Measurements from ENCODE around the gene NCOA5.
"Not testable (repeated sequence)": the region's sequence is repeated elsewhere in the genome, so short reads cannot be mapped to it uniquely, and the experiment has no call there.

NCOA5 gene

DNA sequence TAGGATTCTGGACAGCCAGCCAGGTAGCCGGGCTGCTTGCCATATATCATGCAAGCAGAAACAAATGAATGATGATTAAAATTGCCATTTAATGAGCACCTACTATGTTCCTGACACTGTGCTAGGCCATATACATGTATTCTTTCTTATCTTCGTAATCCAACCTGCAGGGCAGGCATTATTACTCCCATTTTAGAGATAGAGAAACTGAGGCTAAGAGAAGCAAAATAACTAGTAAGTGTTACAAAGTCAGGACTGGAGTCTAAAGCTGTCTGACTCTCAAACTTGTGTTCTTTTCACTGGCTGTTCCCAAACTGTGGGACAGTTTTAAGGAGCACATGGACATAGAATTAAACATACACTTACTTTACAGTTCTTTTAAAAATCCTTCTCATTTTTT is 30.4 kb upstream of the NCOA5 start:
- DNase-seq (ENCODE audit: low read depth) = no peak

DNA sequence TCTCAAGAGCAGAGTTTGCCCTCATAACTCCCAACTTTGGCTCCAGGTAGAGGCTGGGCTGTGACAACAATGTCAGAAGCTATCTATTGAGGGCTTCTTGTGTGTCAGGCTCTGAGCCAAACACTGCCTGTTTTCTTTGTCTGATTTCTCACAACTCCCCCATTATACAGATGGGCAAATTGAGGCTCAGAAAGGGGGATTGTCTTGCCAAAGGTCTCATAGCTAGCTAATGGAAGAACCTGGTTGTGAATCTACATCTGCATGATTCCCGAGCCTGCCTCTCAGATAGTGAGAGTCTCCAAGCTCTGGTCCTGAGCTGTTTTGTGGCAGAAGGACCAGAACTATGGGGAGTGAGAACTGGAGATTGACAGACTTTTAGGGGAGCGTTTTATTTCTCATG is 29.8 kb upstream of the NCOA5 start:
- no peak for DNase-seq (ENCODE audit: low read depth)

DNA sequence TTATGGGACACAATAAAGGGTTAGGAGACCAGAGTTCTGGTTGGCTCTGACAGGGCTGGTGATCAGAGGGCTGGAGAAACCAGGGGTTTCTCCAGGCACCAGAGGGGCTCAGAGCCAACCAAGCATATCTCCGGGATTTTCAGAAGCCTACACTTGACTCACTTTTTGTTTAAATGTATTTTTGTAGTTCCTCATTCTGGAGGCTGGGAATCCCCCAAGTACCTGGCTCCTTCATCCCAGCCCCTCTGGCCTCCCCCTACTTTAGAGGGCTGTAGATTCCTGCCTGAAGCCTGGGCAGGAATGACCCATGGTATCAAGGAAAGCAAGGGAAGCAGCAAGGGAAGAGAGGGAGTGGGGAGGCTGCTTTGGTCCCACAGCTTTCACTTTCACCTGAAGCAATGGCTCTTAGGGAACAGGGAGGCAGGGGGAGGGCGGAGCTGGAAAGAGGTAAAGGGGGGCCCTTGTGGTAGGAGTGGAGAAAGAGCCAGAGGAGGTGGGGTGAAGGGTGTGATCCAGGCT is 29.3 kb upstream of the NCOA5 start:
- DNase-seq (ENCODE audit: low read depth) = no peak

DNA sequence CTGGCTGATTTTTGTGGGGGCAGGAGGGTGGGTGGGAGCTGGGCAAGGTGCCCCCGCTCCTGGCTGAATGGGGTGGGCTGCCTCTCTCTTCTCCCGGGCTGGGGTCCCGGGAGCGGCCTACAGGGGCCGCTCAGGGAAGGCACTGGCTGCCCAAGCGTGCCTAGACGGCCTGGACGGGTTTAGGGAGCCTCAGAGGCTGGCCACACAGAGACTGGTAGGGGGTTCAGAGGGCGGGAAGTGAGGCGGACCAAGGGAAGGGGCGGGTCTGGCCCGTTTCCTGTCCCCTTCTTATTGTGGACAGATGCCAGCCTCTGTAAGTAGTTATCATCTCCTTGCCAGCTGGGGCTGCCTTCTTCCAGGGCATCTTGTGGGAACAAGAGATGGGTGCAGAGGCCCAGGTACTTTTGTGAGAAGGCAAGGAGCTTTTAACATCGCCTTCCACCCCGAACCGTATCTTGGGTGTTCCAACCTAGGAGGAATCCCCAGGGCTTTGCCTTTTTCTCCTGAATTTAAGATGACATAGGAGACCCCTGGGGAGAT is 28.8 kb upstream of the NCOA5 start:
- no peak for DNase-seq (ENCODE audit: low read depth)

DNA sequence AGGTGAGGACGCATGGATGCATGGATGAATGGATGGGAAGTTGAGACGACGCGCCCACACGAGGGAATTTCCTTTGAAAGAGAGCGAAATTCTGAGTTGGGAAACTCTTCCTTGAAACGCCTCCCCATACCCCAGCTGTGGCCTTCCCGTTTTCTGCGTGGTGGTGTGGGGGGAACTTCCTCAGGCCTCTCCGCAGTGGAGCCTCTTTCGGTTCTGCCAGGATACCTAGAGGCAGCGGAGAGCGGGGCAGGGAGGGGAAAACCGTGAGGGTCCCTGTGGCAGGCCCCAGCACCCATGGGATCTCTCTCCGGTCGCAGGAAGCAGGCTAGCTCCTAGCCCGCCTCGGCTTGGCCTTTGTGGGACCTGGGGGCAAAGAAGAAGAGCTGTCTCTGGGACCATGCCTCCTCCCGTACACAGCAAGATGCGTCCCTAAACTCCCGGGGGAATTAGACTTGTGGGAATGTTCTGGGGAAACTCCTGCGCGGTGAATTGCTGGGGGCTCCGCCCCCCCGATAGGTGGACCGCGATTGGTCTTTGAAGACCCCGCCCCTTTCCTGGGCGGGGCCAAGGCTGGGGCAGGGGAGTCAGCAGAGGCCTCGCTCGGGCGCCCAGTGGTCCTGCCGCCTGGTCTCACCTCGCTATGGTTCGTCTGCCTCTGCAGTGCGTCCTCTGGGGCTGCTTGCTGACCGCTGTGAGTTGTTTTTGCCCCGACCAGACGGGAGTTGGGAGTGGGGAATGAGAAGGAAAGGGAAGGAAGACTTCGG is 28.1 kb upstream of the NCOA5 start, which contains the start of gene CD40:
CD40 (plus strand) TSS at position 611 of the 764 bp plus-strand sequence; CDS start at position 641, 30 bp downstream.
- DNase-seq (ENCODE audit: low read depth) = peak; percentile 67

DNA sequence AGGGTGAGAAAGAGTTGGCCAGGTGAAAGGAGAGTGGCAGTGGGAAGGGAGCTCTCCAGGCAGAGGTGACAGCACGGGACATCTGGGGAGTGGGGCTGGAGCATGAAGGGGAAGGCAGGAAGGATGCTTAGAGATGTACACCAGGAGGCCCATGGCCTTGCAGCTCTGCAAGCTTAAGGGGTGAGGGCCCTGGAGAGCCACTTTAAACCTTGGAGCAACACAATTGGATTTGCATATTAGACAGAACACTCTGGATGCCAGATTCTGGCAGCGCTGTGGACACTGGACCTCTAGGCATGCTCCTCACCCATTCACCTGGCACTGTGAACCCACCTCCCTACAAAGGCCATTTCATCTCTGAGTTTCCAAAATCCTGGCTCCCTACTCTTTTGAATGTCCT is 24.7 kb upstream of the NCOA5 start:
- no peak for DNase-seq (ENCODE audit: low read depth)

DNA sequence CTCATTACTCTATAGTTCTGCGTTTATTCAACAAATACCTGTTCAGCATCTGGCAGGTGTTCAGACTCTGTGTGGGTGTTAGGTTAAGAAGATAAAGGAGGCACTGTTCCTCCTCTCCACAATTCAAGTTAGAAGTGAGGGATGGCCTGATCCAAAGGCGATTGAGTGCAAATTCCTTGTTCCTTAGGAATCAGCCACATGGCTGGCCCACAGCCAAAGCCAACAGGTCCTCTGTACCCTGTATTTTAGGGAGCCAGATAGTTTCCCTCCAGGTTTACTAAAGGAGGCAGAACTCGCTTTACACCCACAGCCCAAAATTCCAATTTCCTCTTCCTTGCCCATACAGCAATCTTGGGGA is 23.3 kb upstream of the NCOA5 start:
- no peak for DNase-seq (ENCODE audit: low read depth)

DNA sequence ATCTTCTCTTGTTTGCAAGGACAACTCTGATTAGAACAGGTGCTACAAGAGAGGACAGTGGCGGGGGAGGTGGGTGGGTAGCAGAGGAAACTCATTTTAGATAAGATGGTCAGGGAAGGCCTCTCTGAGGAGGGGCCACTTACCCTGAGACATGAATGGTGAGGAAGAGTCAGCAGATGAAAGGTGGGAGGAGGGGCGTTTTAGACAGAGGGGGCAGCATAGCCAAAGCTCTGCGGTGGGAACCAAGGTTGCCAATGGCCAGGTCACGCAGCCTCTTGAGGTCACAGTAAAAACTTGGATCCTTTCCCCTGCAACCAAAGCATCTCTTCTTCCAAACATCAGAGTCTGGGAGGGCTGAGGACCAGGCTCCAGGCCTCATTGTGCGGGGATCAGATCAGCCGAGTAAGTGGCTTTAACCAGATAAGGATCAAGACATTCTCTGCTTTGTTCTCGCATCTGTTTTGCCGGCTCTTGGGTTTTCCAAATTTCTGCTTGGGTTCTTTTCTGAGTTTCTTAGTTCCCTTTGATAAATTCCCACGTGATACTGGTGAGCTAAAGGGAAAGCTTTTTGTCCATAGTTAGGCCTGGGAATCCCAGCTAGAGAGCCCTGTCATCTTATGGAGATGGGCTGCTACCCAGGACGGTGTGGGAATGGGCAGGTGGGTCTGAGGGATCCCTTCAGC is 22.8 kb upstream of the NCOA5 start:
- no peak for DNase-seq (ENCODE audit: low read depth)

DNA sequence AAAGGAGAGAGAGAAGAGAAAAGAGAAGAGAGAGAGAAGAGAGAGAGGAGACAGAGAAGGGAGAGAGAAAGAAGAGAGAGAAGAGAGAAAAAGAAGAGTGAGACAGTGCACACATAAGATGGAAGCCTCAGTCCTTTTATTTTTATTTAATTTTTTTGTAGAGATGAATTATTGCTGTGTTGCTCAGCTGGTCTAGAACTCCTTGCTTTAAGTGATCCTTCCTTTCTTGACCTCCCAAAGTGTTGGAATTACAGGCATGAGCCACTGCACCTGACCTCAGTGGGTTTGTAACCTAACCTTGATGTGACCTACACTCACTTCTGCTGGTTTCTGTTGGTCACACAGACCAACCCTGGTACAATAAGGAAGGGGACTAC is 22.1 kb upstream of the NCOA5 start:
- DNase-seq (ENCODE audit: low read depth) = no peak

DNA sequence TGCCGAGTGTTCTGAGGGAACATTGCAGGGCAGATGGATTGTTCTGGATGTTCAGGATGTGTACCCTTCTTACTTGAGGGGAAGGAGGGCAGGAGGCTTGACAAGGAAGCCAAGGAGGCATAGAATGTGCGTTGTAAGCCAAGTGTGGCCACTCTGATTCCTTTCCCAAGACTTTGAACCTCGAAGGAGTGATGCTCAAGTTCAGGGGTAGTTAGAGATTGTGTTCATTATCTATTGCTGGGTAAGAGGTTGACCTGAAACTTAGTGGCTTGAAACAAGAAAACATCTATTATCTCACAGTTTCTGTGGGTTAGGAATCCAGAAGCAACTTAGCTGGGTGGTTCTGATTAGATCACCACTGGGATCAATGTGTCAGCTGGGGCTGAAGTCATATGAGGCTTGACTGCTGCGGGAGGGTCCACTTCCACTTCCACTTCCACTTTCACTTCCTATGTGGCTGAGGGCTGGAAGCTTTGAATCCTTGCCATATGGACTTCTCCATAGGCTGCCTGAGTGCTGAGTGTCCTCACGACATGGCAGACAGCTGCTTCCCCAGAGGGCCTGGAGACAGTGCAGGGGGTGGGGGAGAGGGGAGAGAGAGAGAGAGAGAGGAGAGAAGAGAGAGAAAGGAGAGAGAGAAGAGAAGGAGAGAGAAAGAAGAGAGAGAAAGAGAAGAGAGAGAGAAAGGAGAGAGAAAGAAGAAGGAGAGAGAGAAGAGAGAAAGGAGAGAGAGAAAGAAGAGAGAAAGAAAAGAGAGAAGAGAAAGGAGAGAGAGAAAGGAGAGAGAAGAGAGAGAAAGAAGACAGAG is 21.5 kb upstream of the NCOA5 start:
- DNase-seq (ENCODE audit: low read depth) = no peak

DNA sequence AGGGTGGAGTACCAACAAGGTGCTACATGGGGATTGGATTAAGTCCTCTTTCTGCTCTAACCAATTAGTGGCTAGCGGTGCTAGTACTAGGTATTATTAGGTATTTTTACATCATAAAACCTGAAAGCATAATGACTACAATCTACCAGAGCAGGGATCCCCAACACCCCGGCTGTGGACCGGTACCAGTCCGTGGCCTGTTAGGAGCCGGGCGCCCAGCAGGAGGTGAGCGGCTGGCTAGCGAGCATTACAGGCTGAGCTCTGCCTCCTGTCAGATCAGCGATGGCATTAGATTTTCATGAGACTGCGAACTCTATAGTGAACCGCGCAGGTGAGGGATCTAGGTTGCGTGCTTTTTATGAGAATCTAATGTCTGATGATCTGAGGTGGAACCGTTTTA is 19.2 kb upstream of the NCOA5 start:
- DNase-seq (ENCODE audit: low read depth) = no peak

DNA sequence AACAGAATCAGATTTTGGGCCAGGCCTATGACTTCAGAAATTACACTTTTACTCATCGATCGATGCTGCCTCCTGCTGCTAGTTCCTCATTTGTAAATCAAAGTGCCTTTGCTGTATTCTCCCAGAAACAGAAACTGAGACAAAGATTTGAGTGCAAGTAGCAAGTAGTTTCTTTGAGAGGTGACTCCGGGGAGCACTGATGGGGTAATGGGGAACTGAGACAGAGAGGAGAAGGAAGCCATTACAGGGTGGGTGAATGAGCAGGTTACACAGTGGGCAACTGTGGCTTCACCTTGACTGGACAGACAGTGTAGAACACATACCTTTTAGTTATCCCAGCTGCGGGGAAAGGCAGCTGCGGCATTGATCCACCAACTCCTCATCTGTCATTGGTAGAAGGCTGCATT is 18.7 kb upstream of the NCOA5 start:
- no peak for DNase-seq (ENCODE audit: low read depth)

DNA sequence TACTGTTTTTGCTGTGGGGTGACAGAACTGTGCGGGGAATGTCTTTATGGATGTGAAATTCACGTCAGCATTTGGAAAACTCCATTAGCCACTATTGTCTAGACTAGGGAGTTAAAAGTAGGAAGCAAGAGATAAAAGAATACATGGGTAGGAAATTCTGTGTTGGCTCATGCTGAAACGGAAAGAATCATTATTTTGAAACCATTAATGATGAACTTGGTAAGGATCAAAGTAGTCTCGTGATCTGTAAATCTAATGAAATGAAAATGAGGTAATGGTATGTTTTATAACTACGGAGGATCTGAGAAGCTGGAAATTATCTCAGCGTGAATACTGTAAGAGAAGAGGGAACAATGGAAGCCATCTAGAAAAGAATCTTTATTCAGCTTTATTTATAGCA is 17.3 kb upstream of the NCOA5 start:
- no peak for DNase-seq (ENCODE audit: low read depth)

DNA sequence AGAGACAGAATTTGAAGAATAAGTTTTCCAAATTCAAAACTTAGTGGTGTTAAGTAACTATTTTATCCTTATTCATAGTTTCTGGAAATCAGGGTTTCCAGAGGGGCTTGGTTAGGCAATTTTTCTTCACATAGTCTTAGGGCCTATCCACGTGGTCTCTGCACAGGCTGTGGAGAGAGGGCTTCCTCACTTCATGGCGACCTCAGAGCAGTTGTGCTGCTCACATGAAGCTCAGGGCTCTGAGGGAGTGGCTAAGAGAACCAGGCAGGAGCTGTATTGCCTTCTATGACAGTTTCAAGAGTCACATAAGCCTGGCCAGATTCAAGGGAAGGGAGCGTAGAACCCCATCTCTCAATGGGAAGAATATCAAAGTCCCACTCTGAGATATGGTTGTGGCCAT is 14.5 kb upstream of the NCOA5 start:
- no peak for DNase-seq (ENCODE audit: low read depth)

DNA sequence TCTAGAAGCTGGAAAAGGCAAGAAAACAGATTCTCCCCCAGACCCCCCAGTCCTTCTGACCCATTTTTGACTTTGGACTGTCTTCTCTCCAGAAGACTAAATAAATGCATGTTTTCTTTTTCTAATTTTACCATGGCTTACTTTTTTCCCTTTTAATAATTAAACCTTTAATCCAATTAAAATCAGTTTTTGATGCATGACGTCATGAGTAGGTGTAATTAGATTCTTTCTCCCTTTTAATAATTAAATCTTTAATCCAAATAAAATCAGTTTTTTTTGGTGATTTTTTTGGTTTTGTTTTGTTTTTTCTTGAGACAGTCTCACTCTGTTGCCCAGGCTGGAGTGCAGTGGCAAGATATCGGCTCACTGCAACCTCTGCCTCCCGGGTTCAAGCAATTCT is 13.2 kb upstream of the NCOA5 start:
- no peak for DNase-seq (ENCODE audit: low read depth)

DNA sequence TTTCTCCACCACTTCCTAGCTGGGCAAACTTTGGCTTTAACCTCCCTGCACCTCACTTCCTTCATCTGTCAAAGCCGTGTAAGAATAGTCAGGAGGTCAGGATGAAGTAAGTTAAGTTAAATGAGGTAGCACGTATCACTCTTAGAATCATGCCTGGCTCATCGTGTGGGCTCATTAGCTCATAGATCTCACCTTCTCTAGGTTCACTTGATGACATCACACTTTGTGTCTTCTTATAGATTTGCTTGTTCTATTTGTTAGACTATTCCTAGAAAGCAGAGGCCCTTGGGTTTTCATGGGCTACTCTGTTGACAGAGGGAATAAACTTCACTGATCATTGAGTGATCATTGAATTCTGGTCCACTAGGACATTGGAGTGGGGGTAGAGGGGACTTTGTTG is 12.2 kb upstream of the NCOA5 start:
- no peak for DNase-seq (ENCODE audit: low read depth)

DNA sequence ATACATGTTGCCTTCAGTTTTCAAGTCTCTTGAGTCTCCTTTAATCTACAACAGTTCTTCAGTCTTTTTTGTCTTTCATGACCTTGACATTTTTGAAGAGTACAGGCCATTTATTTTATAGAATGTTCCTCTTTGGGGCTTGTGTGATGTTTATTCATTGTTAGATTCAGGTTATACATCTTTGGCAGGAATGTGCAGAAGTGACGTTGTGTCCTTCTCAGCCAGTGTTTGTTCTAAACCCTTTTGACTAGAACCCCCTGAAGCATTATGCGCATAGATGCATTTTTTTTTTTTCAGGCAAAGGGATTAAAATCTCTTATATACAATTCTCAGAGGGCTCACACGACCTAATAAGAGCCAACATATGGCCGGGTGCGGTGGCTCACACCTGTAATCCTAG is 11.2 kb upstream of the NCOA5 start:
- DNase-seq (ENCODE audit: low read depth) = no peak

DNA sequence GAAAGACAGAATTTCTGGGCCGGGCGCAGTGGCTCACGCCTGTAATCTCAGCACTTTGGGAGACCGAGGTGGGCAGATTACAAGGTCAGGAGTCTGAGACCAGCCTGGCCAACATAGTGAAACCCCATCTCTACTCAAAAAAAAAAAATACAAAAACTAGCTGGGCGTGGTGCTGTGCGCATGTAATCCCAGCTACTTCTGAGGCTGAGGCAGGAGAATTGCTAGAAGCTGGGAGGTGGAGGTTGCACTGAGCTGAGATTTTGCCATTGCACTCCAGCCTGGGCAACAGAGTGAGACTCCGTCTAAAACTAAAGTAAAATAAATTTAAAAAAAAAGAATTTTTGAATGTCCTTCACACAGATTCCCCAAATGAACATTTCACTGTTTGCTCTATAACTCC is 10.7 kb upstream of the NCOA5 start:
- not testable (repeated sequence) for DNase-seq (ENCODE audit: low read depth)

DNA sequence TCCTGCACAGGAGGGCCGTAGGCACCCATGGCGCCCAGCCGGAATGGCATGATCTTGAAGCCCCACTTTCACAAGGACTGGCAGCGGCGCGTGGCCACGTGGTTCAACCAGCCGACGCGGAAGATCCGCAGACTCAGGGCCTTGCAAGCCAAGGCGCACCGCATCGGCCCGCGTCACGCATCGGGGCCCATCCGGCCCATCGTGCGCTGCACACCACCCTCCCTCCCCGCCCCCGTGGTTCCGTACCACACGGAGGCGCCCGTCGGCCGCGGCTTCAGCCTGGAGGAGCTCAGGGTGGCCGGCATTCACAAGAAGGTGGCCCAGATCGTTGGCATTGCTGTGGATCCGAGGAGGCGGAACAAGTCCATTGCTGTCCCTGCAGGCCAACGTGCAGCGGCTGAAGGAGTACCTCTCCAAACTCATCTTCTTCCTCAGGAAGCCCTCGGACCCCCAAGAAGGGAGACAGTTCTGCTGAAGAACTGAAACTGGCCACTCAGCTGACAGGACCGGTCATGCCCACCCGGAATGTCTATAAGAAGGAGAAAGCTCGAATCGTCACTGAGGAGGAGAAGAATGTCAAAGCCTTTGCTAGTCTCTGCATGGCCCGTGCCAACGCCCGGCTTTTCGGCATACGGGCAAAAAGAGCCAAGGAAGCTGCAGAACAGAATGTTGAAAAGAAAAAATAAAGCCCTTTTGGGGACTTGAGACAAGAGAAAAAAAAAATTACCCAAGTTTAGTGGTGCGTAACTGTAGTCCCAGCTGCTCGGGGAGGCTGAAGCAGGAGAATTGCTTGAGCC is 9.9 kb upstream of the NCOA5 start:
- no peak for DNase-seq (ENCODE audit: low read depth)

DNA sequence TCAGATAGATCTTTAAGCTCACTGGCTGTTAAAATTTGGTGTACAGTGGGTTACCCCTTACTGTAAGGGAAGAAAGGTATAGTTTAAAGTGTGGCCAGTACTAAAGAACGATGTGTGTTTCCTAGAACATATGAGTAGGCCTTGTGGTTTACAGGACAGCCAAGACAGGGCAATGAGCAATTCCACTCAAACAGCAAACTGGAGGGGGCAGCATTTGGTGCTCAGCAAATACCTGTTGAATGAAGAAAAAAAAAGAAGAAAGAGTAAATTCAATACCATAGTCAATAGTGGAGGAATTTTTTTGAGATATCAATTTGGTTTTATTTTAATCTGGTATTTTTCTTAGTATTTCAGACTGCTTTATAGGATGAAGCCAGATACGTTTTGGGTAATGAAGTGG is 3.8 kb upstream of the NCOA5 start:
- DNase-seq (ENCODE audit: low read depth) = no peak

DNA sequence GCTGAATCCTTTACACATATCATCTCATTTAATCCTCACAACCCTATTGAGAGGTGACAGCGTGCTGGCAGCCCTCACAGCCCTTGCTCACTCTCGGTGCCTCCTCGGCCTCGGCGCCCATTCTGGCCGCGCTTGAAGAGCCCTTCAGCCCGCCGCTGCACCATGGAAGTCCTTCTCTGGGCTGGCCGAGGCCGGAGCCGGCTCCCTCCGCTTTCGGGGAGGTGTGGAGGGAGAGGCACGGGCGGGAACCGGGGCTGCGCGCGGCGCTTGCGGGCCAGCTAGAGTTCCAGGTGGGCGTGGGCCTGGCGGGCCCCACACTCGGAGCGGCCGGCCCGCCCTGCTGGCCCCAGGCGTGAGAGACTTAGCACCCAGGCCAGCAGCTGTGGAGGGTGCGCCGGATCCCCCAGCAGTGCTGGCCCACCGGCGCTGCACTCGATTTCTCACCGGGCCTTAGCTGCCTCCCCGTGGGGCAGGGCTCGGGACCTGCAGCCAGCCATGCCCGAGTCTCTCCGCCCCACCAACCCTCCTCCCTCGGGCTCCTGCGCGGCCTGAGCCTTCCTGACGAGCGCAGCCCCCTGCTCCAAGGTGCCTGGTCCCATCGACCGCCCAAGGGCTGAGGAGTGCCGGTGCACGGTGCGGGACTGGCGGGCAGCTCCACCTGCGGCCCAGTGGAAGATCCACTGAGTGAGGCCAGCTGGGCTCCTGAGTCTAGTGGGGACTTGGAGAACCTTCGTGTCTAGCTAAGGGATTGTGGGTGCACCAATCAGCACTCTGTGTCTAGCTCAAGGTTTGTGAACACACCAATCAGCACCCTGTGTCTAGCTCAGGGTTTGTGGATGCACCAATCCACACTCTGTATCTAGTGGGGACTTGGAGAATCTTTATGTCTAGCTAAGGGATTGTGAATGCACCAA is 2.1 kb upstream of the NCOA5 start:
- DNase-seq (ENCODE audit: low read depth) = not testable (repeated sequence)
